Measurements from ENCODE around the gene PLG. TPM values are rescaled to one million over a fixed set of nuclear protein-coding genes. Genes with fewer than 3 reads are reported as not detected.
"Not testable (repeated sequence)": the region's sequence is repeated elsewhere in the genome, so short reads cannot be mapped to it uniquely, and the experiment has no call there.

Gene PLG
- total RNA-seq, 1 donor from 2014 or later: not detected

DNA sequence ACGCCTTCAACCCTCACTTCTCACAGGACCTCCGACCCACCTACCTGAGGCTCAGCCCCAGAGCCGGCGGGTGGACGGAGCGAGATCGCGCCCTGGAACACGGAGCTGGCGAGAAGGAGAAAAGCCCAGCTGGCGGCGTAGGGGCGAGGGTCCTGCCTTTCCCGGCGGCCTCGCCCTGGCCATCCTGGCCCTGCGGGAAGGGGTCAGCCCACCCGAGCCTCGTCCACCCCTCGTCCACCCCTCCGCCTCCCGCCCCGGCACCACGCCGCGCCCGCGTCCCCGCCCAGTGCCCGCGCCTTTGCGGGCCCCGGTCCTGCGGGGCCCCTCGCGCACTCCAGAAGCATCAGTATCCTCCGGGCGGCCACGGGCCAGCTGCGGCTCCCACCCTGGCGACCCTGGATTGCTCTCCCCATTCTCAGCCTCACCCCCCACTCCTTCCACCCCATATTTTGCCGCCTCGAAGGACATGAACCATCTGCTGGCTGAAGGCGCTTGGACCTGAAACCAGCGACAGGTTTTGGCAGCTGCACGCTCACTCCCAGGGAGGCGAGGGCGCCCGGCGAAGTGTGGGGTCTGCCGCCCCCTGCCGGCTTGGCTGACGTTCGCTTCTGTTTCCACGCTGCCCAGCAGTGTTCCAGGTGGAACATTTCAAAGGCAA lies 65.1 kb downstream of the PLG start:
- TF ChIP-seq, protein P1, sequence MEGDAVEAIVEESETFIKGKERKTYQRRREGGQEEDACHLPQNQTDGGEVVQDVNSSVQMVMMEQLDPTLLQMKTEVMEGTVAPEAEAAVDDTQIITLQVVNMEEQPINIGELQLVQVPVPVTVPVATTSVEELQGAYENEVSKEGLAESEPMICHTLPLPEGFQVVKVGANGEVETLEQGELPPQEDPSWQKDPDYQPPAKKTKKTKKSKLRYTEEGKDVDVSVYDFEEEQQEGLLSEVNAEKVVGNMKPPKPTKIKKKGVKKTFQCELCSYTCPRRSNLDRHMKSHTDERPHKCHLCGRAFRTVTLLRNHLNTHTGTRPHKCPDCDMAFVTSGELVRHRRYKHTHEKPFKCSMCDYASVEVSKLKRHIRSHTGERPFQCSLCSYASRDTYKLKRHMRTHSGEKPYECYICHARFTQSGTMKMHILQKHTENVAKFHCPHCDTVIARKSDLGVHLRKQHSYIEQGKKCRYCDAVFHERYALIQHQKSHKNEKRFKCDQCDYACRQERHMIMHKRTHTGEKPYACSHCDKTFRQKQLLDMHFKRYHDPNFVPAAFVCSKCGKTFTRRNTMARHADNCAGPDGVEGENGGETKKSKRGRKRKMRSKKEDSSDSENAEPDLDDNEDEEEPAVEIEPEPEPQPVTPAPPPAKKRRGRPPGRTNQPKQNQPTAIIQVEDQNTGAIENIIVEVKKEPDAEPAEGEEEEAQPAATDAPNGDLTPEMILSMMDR (IDR thresholded peaks at IDR 0.05): peak; percentile 66
- peaks cover 4% of the 10 kb centered on the region for H3K4me1 ChIP-seq
- DNase-seq (peak; percentile 85), ATAC-seq (peak; percentile 93)
- no peaks in the 10 kb centered on the region for H3K27me3 ChIP-seq
- H3K36me3 ChIP-seq: no peaks in the 10 kb centered on the region
- H3K9me3 ChIP-seq: no peaks in the 10 kb centered on the region
- intact Hi-C loops (cut with DNase I): no loop called here
- no peak overlapping the region for H3K27ac ChIP-seq
- H3K4me3 ChIP-seq: peak overlapping the region; percentile 40

DNA sequence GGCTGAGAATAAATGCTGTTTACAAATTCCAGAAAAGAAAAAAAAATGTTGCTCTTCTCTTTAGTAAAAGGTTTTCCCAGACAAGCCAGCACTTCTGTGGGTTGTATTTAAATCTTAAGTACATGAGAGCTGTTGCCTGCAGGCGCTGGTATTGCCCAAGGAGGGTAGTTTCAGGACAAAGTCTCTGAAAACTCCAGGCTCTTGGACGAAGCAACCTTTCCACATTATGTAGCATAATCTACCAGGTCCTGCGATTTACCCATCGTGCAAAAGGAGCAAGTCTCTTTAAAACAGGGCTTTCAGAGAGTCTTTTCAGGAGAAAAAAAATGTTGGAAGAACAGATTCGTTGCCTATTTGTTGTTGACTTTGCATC lies 65.6 kb downstream of the PLG start:
- Histone ChIP-seq H3K27ac (no peak overlapping the region), H3K27me3 (no peaks in the 10 kb centered on the region), H3K4me3 (no peak overlapping the region), H3K4me1 (peaks cover 4% of the 10 kb centered on the region), H3K9me3 (no peaks in the 10 kb centered on the region), H3K36me3 (no peaks in the 10 kb centered on the region)
- TF ChIP-seq, protein P1 (IDR thresholded peaks at IDR 0.05): no peak
- ATAC-seq: no peak
- intact Hi-C loops (cut with DNase I): no loop called here
- no peak for DNase-seq

DNA sequence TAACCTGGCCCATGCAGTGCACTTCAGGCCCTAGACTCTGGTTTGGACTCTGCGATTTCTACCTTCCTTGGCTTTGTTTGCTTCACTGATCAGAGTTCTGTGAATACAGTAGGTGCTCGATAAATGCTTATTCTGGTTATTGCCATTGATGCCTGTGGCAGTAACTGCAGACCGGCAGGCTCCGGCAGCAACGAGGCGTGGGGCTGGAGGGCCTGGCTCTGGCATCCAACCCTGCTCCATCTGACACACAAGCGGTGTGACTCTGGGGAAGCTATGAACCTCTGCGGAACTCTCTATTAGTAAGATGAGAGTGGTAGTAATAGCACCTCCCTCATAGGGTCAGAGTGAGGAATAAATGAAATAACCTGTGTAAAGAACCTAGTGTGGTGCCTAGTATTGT lies 66.1 kb downstream of the PLG start:
- TF ChIP-seq, protein P1 (IDR thresholded peaks at IDR 0.05): no peak
- ATAC-seq (no peak), DNase-seq (no peak)
- H3K27ac ChIP-seq: no peak overlapping the region
- no peaks in the 10 kb centered on the region for H3K9me3 ChIP-seq
- peaks cover 4% of the 10 kb centered on the region for H3K4me1 ChIP-seq
- intact Hi-C loops (cut with DNase I): no loop called here
- H3K36me3 ChIP-seq: no peaks in the 10 kb centered on the region
- no peaks in the 10 kb centered on the region for H3K27me3 ChIP-seq
- no peak overlapping the region for H3K4me3 ChIP-seq

DNA sequence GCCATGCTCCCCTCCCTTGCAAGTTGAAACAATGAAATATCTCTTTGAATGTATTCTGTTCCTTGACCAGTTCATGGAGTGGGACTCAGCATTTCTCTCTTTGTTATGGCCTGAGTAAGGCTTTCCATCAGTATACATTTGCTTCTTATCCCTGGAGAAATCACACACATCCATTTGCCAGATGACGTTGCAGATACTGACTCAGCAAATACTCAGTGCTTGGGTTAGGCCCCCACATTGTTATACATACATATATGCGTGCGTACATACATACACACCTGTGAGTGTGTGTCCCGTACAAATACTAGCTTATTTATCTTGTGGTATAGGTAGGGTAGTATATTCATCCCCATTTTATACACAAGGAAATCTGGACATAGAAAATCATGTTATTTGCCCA lies 72.4 kb downstream of the PLG start:
- H3K9me3 ChIP-seq: no peaks in the 10 kb centered on the region
- H3K36me3 ChIP-seq: no peaks in the 10 kb centered on the region
- no peaks in the 10 kb centered on the region for H3K4me1 ChIP-seq
- no peak overlapping the region for H3K4me3 ChIP-seq
- TF ChIP-seq, protein P1 (IDR thresholded peaks at IDR 0.05): no peak
- no peak for DNase-seq
- no peak for ATAC-seq
- no peaks in the 10 kb centered on the region for H3K27me3 ChIP-seq
- no peak overlapping the region for H3K27ac ChIP-seq
- intact Hi-C loops (cut with DNase I): no loop called here

DNA sequence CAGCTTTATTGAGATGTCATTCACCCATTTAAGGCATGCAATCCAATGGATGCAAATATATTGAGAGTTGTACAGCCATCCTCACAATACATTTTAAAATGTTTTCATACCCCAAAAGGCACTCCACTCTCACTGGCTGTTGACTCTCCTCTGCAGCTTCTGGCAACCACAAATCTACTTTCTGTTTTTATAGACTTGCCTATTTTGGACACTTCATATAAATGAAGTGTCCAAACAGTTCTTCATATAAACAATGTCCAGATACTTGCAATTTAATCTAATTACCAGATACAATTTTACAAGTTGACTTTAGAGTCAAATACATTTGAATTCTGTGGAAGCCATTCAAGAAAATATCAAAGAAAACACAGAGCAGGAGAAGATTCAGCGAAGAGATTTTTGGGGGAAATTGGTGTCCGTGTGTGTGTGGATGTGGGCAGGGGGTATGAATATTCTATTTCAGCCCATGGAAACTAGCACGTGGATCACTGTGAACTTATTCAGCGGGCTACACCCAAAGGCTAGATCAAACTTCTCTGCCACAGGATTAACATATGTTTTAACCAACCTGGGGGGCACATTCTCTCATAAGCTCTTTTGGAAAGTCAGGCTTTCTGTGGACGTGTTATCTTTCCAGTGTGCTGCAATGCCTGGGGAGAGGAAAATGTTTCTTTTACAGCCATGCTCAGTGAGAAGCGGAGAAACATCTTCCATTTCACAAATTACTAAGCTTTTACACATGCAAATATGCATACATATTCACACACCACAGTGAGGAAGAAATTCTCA lies 73.9 kb downstream of the PLG start:
- DNase-seq (no peak), ATAC-seq (no peak)
- Histone ChIP-seq H3K9me3 (no peaks in the 10 kb centered on the region), H3K27me3 (no peaks in the 10 kb centered on the region), H3K4me1 (no peaks in the 10 kb centered on the region), H3K27ac (no peak overlapping the region), H3K36me3 (no peaks in the 10 kb centered on the region), H3K4me3 (no peak overlapping the region)
- TF ChIP-seq, protein P1 (IDR thresholded peaks at IDR 0.05): no peak
- intact Hi-C loops (cut with DNase I): no loop called here

DNA sequence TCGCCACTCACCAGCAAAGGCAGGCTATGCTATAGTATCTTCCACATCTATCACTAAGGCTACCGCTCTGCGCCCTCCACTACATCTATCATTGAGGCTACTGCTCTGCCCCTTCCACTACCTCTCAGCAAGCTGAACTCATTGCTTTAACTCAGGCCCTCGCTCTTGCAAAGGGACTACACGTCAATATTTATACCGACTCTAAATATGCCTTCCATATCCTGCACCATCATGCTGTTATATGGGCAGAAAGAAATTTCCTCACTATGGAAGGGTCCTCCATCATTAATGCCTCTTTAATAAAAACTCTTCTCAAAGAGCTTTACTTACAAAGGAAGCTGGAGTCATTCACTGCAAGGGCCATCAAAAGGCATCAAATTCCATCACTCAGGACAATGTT lies 77.1 kb downstream of the PLG start:
- H3K4me1 ChIP-seq; H3K27ac ChIP-seq; ATAC-seq; intact Hi-C loops (cut with DNase I); H3K4me3 ChIP-seq; H3K36me3 ChIP-seq; DNase-seq; H3K9me3 ChIP-seq; H3K27me3 ChIP-seq: not testable (repeated sequence)

DNA sequence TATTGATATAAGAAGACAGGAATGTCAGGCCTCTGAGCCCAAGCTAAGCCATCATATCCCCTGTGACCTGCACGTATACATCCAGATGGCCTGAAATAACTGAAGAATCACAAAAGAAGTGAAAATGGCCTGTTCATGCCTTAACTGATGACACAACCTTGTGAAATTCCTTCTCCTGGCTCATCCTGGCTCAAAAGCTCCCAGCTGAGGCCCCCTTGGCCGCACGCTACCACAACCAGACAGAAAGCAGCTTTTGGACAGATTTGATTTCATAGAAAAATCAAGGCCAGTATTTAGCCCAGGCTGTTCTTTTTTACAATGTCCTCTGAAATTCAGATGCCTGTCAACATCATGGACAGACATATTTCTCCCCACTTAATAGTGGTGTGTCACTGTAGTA lies 78.6 kb downstream of the PLG start:
- DNase-seq; H3K4me3 ChIP-seq; H3K36me3 ChIP-seq; H3K9me3 ChIP-seq; H3K27ac ChIP-seq; intact Hi-C loops (cut with DNase I); H3K4me1 ChIP-seq; H3K27me3 ChIP-seq; ATAC-seq: not testable (repeated sequence)

All from upper lobe of right lung (tissue), 1 donor.